CD14-positive monocyte (primary cell): Measurements from ENCODE around the gene CEACAM18. TPM values are rescaled to one million over a fixed set of nuclear protein-coding genes. Genes with fewer than 3 reads are reported as not detected.

Experiments
- DNase-seq, 3 donors: peaks; one replicate each; pipeline ENCODE4 v3.0.0-alpha.2; 2011 to 2022
- H2AFZ ChIP-seq: 2 replicates; pipeline ENCODE4 v1.6.0; 2012; ENCODE audit warnings: mild to moderate bottlenecking, low read depth, low read length, inconsistent platforms; ENCODE audit not compliant: insufficient read depth, poor library complexity, severe bottlenecking
- H3K27ac ChIP-seq, 2 donors: 1 replicate in 1 of 2; 2 replicates in 1 of 2; pipeline ENCODE4 v1.5.1; 2012 to 2013; ENCODE audit warnings: low read length in 2 of 2, control low read depth in 1 of 2, inconsistent platforms in 1 of 2, low read depth in 1 of 2, mild to moderate bottlenecking in 1 of 2
- H3K27me3 ChIP-seq, 2 donors: one replicate each; pipeline versions ENCODE4 v1.6.0 to v1.6.1; 2011 to 2013; ENCODE audit warnings: low read length in 2 of 2; ENCODE audit not compliant: control insufficient read depth in 2 of 2, insufficient read depth in 2 of 2
- H3K36me3 ChIP-seq, 2 donors: replicated peaks in 1 of 2; 1 replicate in 1 of 2; 2 replicates in 1 of 2; pipeline versions ENCODE4 v1.5.1 to v1.6.1; 2012 to 2013; ENCODE audit warnings: low read length in 2 of 2, control low read depth in 1 of 2, inconsistent platforms in 1 of 2, mild to moderate bottlenecking in 1 of 2; ENCODE audit not compliant: insufficient read depth in 2 of 2, control insufficient read depth in 1 of 2
- H3K4me1 ChIP-seq, 2 donors: 1 replicate in 1 of 2; 2 replicates in 1 of 2; pipeline versions ENCODE4 v1.5.1 to v1.6.1; 2012 to 2013; ENCODE audit warnings: low read length in 2 of 2, control low read depth in 1 of 2, inconsistent platforms in 1 of 2, mild to moderate bottlenecking in 1 of 2, moderate library complexity in 1 of 2; ENCODE audit not compliant: insufficient read depth in 2 of 2, control insufficient read depth in 1 of 2
- H3K4me2 ChIP-seq: replicated peaks from 2 replicates; pipeline ENCODE3; 2012; ENCODE audit warnings: low read length, moderate library complexity, mild to moderate bottlenecking; ENCODE audit not compliant: poor library complexity, severe bottlenecking; ENCODE audit errors: extremely low read depth
- H3K4me3 ChIP-seq, 3 experiments: fragments of 200-600 bp in 1 of 3; sonication (generic) in 1 of 3; replicated peaks in 1 of 3; 1 replicate in 2 of 3; 2 replicates in 1 of 3; pipeline ENCODE4 v1.5.1; 2011 to 2013; ENCODE audit warnings: low read length in 3 of 3, mild to moderate bottlenecking in 3 of 3, control low read depth in 2 of 3, low read depth in 2 of 3, inconsistent platforms in 1 of 3, moderate library complexity in 1 of 3
- H3K79me2 ChIP-seq: 2 replicates; pipeline ENCODE4 v1.6.0; 2012; ENCODE audit warnings: mild to moderate bottlenecking, control low read depth, inconsistent platforms, low read length, moderate library complexity; ENCODE audit not compliant: insufficient read depth
- H3K9ac ChIP-seq: 2 replicates; pipeline ENCODE4 v1.6.0; 2017; ENCODE audit warnings: low read length, mild to moderate bottlenecking; ENCODE audit not compliant: insufficient read depth, poor library complexity, severe bottlenecking
- H3K9me3 ChIP-seq, 2 donors: replicated peaks in 1 of 2; 1 replicate in 1 of 2; 2 replicates in 1 of 2; pipeline versions ENCODE4 v1.5.1 to v1.6.1; 2012 to 2013; ENCODE audit warnings: low read length in 2 of 2, control low read depth in 1 of 2; ENCODE audit not compliant: control insufficient read depth in 1 of 2, insufficient read depth in 1 of 2
- H4K20me1 ChIP-seq: 2 replicates; pipeline ENCODE4 v1.6.0; 2012; ENCODE audit warnings: mild to moderate bottlenecking, low read length, control low read depth, moderate library complexity; ENCODE audit not compliant: insufficient read depth
- H3K27ac Mint-ChIP-seq, 7 donors: one replicate each; pipeline ENCODE4 v1.8.0; 2020; ENCODE audit warnings: mild to moderate bottlenecking in 7 of 7, mixed read lengths in 7 of 7, moderate library complexity in 6 of 7, inconsistent platforms in 2 of 7
- H3K27me3 Mint-ChIP-seq, 3 donors: one replicate each; pipeline ENCODE4 v1.8.0; 2021 to 2022; ENCODE audit warnings: low read depth in 3 of 3, mild to moderate bottlenecking in 3 of 3, mixed read lengths in 3 of 3, moderate library complexity in 3 of 3, inconsistent platforms in 1 of 3
- H3K36me3 Mint-ChIP-seq, 2 donors: one replicate each; pipeline ENCODE4 v1.8.0; 2020; ENCODE audit warnings: mixed read lengths in 2 of 2, inconsistent platforms in 1 of 2, mild to moderate bottlenecking in 1 of 2
- H3K4me1 Mint-ChIP-seq: one replicate; pipeline ENCODE4 v1.8.0; 2020; ENCODE audit warnings: mild to moderate bottlenecking, mixed read lengths
- H3K4me3 Mint-ChIP-seq, 2 donors: one replicate each; pipeline ENCODE4 v1.8.0; 2020; ENCODE audit warnings: mild to moderate bottlenecking in 2 of 2, mixed read lengths in 2 of 2, moderate library complexity in 1 of 2
- H3K9me3 Mint-ChIP-seq, 7 donors: one replicate each; pipeline ENCODE4 v1.8.0; 2020 to 2022; ENCODE audit warnings: mixed read lengths in 7 of 7, mild to moderate bottlenecking in 6 of 7, moderate library complexity in 6 of 7, inconsistent platforms in 2 of 7
- WGBS: methylation state at CpG from one replicate; pipeline ENCODE4 v1.1.5; 2013; ENCODE audit warnings: missing lambda C conversion rate; ENCODE audit not compliant: insufficient coverage; 5-methylcytosine and 5-hydroxymethylcytosine counted together
- intact Hi-C, 2 donors: fragments of 100-400 bp; cut with micrococcal nuclease; formaldehyde crosslinking; loops; one replicate each; pipeline versions ENCODE4 v1.15.0 to v1.15.1; 2023
- polyA plus RNA-seq, 3 donors: library from polyadenylated mRNA; depleted of rRNA in 1 of 3; unstranded in 2 of 3; stranded (reverse) in 1 of 3; fragments of 300-500 nt in 2 of 3; fragments of >200 nt in 1 of 3; fragmentation: Illumina TruSeq in 2 of 3; gene quantifications; 1 replicate in 2 of 3; 2 replicates in 1 of 3; pipeline ENCODE4 v1.2.3, GENCODE V29; 2012 to 2021
- TF ChIP-seq, protein P1 (sequence below): fragments of 200-600 bp; IDR thresholded peaks from one replicate; pipeline ENCODE4 v1.8.0; 2022; ENCODE audit warnings: antibody characterized with exemption, mild to moderate bottlenecking

CEACAM18 gene
- polyA plus RNA-seq, 3 donors, result not detected

DNA sequence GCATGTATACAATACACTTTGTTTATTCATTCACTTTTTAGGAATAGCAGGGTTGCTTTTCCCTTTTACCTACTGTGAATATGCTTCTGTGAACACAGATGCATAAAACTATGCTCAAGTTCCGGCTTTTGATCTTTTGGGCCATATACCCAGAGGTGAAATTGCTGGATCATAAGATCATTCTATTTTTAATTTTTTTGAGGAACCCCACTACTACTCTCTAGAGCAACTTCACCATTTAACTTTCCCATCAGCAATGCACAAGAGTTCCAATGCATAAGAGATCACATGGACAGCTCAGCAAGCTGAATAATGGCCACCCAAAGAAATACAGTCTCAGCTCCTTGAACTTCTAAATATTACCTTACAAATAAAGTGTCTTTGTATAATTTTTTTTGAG lies 43.9 kb upstream of the CEACAM18 start:
- Histone ChIP-seq H4K20me1 (no peaks in the 10 kb centered on the region), H2AFZ (no peak overlapping the region), H3K27ac (peak overlapping the region; percentile 39 to 42), H3K9ac (no peak overlapping the region), H3K79me2 (no peaks in the 10 kb centered on the region), H3K4me1 (peaks cover 56 to 66% of the 10 kb centered on the region in 2 donors), H3K9me3 (no peaks in the 10 kb centered on the region), H3K4me2 (no peak overlapping the region), H3K27me3 (no peaks in the 10 kb centered on the region), H3K36me3 (no peaks in the 10 kb centered on the region), H3K4me3 (no peak overlapping the region)
- TF ChIP-seq, protein P1, sequence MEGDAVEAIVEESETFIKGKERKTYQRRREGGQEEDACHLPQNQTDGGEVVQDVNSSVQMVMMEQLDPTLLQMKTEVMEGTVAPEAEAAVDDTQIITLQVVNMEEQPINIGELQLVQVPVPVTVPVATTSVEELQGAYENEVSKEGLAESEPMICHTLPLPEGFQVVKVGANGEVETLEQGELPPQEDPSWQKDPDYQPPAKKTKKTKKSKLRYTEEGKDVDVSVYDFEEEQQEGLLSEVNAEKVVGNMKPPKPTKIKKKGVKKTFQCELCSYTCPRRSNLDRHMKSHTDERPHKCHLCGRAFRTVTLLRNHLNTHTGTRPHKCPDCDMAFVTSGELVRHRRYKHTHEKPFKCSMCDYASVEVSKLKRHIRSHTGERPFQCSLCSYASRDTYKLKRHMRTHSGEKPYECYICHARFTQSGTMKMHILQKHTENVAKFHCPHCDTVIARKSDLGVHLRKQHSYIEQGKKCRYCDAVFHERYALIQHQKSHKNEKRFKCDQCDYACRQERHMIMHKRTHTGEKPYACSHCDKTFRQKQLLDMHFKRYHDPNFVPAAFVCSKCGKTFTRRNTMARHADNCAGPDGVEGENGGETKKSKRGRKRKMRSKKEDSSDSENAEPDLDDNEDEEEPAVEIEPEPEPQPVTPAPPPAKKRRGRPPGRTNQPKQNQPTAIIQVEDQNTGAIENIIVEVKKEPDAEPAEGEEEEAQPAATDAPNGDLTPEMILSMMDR, result no peak
- H3K27me3 Mint-ChIP-seq, result peaks cover 0 to 5% (median 4%) of the 10 kb centered on the region in 3 donors
- H3K9me3 Mint-ChIP-seq, result peaks cover 0 to 9% (median 0%) of the 10 kb centered on the region in 7 donors
- peak in 2 of 3 donors; percentile 15 to 49 for DNase-seq
- intact Hi-C loops, result no loop called here
- peaks cover 51% of the 10 kb centered on the region for H3K4me1 Mint-ChIP-seq
- peak overlapping the region; percentile 69 to 96 (median 82) for H3K27ac Mint-ChIP-seq
- no peak overlapping the region for H3K4me3 Mint-ChIP-seq
- H3K36me3 Mint-ChIP-seq, result no peaks in the 10 kb centered on the region
- WGBS, result no CpG with 5 or more reads among the region's 1 CpG

DNA sequence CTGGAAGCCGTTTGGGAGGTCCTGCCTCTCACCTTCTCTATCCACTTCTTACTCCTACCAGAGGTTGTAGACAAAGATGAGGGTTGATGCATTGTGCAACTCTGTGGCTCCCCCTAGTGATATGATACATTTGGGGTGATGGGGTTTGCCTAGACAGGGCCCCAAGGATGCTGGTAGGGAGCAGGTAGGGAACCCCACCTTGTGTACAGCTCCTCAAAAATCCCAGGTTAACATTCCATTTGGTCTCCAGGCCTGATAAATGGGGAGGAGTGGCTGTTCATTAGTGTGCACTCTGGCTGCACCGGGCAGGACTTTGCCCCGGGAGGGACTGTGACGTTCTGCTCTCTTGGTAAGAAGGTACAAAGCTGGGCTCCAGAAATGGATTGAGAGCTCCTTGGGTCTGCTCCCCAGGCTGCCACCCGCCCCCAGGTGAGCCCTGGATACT lies 39.3 kb upstream of the CEACAM18 start:
- intact Hi-C loops, result loop anchor here (2.0 to 5.0 kb wide), 5 partner anchors 16 to 102 kb away; no protein-coding TSS in a partner anchor
- Mint-ChIP-seq H3K27ac (peak overlapping the region in 1 of 7 donors; percentile 72), H3K4me3 (no peak overlapping the region), H3K9me3 (peaks cover 0 to 11% (median 5%) of the 10 kb centered on the region in 7 donors), H3K4me1 (peaks cover 34% of the 10 kb centered on the region), H3K36me3 (peaks cover 0 to 2% of the 10 kb centered on the region in 2 donors), H3K27me3 (peaks cover 26 to 42% (median 35%) of the 10 kb centered on the region in 3 donors)
- Histone ChIP-seq H3K27me3 (peaks cover 20 to 36% of the 10 kb centered on the region in 2 donors), H4K20me1 (no peaks in the 10 kb centered on the region), H3K4me2 (no peak overlapping the region), H3K79me2 (no peaks in the 10 kb centered on the region), H3K36me3 (no peaks in the 10 kb centered on the region), H2AFZ (no peak overlapping the region), H3K9me3 (peaks cover 0 to 4% of the 10 kb centered on the region in 2 donors), H3K4me3 (no peak overlapping the region), H3K27ac (no peak overlapping the region), H3K4me1 (peaks cover 26 to 38% of the 10 kb centered on the region in 2 donors), H3K9ac (no peak overlapping the region)
- peak; percentile 51 to 79 (median 57) for DNase-seq
- WGBS, result 94% methylated on average over 4 of the region's 5 CpGs
- TF ChIP-seq, protein P1, result peak; percentile 33
